SU-DHL-6 (cell line): ENCODE data around the gene NGB.
"Not testable (repeated sequence)": the region's sequence is repeated elsewhere in the genome, so short reads cannot be mapped to it uniquely, and the experiment has no call there.

Experiments used
- H2AFZ ChIP-seq: fragments of 200-600 bp; sonication (generic); 2 replicates; pipeline ENCODE4 v1.6.1; 2014; ENCODE audit warnings: low read depth, mild to moderate bottlenecking, moderate library complexity, mixed read lengths, antibody characterized with exemption, low read length; ENCODE audit not compliant: severe bottlenecking
- H3F3A ChIP-seq: fragments of 200-600 bp; shearing (Covaris generic); 2 replicates; pipeline ENCODE4 v1.6.0; 2016; ENCODE audit warnings: antibody characterized with exemption, mild to moderate bottlenecking; ENCODE audit not compliant: insufficient read depth
- H3K27ac ChIP-seq: fragments of 200-600 bp; sonication (generic); 2 replicates; pipeline ENCODE4 v1.5.1; 2016; ENCODE audit warnings: low read depth, mild to moderate bottlenecking, low read length, moderate library complexity, mixed read lengths
- H3K27me3 ChIP-seq: fragments of 200-600 bp; sonication (generic), shearing (Covaris generic); 2 replicates; pipeline ENCODE4 v1.6.0; 2014; ENCODE audit warnings: mild to moderate bottlenecking, low read length
- H3K36me3 ChIP-seq: fragments of 200-600 bp; sonication (generic); 2 replicates; pipeline ENCODE4 v1.6.1; 2014; ENCODE audit warnings: mild to moderate bottlenecking, low read length, mixed read lengths
- H3K4me2 ChIP-seq: fragments of 300-600, 200-600 bp; shearing (Covaris generic), sonication (generic); 2 replicates; pipeline ENCODE4 v1.6.0; 2014; ENCODE audit warnings: low read length, low read depth, mild to moderate bottlenecking; ENCODE audit not compliant: poor library complexity, severe bottlenecking
- H3K4me3 ChIP-seq: fragments of 200-600 bp; sonication (generic); 2 replicates; pipeline ENCODE4 v1.5.1; 2014; ENCODE audit warnings: antibody characterized with exemption, low read length, mild to moderate bottlenecking, mixed read lengths; ENCODE audit not compliant: insufficient read depth, poor library complexity, severe bottlenecking
- H3K79me2 ChIP-seq: fragments of 200-600 bp; sonication (generic); 2 replicates; pipeline ENCODE4 v1.6.1; 2014; ENCODE audit warnings: mild to moderate bottlenecking, low read length, moderate library complexity; ENCODE audit not compliant: insufficient read depth
- H3K9ac ChIP-seq: fragments of 200-600 bp; sonication (generic); 2 replicates; pipeline ENCODE4 v1.7.0; 2014; ENCODE audit warnings: mild to moderate bottlenecking, low read length
- H3K9me2 ChIP-seq: fragments of 200-600 bp; sonication (generic); replicated peaks from 2 replicates; pipeline ENCODE4 v1.6.1; 2014; ENCODE audit warnings: low read length; ENCODE audit not compliant: insufficient read depth
- H3K9me3 ChIP-seq: fragments of 200-600 bp; sonication (generic); 2 replicates; pipeline ENCODE4 v1.6.1; 2014; ENCODE audit warnings: low read length, mixed read lengths; ENCODE audit not compliant: insufficient read depth
- H4K20me1 ChIP-seq: fragments of 200-600 bp; sonication (generic); 2 replicates; pipeline ENCODE4 v1.6.1; 2014; ENCODE audit warnings: low read depth, mild to moderate bottlenecking, antibody characterized with exemption, low read length, moderate library complexity, mixed read lengths
- EZH2phosphoT487 ChIP-seq: fragments of 200-600 bp; sonication (generic), shearing (Covaris generic); conservative IDR thresholded peaks from 2 replicates; pipeline ENCODE4 v1.6.1; 2018; ENCODE audit warnings: mild to moderate bottlenecking, antibody characterized with exemption, low read length, moderate library complexity, mixed read lengths
- TF ChIP-seq, protein P1 (sequence below): fragments of 200-600 bp; sonication (generic); IDR thresholded peaks from one replicate; pipeline ENCODE4 v1.5.1; 2017; ENCODE audit warnings: antibody characterized with exemption, mild to moderate bottlenecking, low read length, moderate library complexity; ENCODE audit not compliant: insufficient read depth, poor library complexity, severe bottlenecking

NGB gene, protein sequence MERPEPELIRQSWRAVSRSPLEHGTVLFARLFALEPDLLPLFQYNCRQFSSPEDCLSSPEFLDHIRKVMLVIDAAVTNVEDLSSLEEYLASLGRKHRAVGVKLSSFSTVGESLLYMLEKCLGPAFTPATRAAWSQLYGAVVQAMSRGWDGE

DNA sequence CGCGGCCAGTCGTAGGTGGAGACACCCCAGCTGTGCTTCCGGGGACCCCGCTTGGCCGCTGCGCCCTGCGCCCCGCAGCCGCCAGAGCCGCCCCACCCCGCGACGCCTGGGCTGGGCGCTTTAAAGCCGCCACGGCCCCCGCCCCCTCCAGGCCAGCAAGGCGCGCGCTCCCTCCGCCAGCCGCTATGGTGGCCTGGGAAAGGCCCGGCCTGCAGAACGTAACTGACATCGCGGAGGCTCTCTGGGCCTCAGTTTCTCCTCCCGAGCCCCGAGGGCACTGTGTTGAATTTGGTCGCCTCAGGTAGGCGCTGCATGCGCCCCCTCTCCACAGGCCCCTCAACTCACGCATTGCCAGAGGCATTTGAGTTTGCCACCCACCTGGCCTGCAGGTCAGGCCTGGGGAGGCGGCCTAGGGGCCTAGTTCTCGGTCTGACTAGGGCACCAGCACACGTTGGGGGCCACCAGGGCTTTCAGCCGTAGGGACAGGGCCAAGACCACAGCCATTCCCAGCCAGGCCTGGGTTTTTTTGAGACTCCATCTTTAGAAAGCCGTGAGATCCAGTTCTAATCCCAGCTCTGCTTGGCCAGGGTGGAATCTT lies at the start of gene NGB:
NGB (minus strand) TSS at position 94 of the 598 bp plus-strand sequence. CDS start 269 bp downstream, outside the sequence.
- no peak for TF ChIP-seq EZH2phosphoT487
- TF ChIP-seq, protein P1, sequence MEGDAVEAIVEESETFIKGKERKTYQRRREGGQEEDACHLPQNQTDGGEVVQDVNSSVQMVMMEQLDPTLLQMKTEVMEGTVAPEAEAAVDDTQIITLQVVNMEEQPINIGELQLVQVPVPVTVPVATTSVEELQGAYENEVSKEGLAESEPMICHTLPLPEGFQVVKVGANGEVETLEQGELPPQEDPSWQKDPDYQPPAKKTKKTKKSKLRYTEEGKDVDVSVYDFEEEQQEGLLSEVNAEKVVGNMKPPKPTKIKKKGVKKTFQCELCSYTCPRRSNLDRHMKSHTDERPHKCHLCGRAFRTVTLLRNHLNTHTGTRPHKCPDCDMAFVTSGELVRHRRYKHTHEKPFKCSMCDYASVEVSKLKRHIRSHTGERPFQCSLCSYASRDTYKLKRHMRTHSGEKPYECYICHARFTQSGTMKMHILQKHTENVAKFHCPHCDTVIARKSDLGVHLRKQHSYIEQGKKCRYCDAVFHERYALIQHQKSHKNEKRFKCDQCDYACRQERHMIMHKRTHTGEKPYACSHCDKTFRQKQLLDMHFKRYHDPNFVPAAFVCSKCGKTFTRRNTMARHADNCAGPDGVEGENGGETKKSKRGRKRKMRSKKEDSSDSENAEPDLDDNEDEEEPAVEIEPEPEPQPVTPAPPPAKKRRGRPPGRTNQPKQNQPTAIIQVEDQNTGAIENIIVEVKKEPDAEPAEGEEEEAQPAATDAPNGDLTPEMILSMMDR: no peak
- no peak within 1 kb of the TSS for H3K4me3 ChIP-seq
- no peak within 1 kb of the TSS for H3K4me2 ChIP-seq
- no peak within 1 kb of the TSS for H2AFZ ChIP-seq
- no peaks in the 10 kb centered on the region for H3K36me3 ChIP-seq
- H3K27me3 ChIP-seq: no peaks in the 10 kb centered on the region
- H3K9me2 ChIP-seq: no peaks in the 10 kb centered on the region
- H3K27ac ChIP-seq: no peak within 1 kb of the TSS
- no peaks in the 10 kb centered on the region for H3F3A ChIP-seq
- no peaks in the 10 kb centered on the region for H3K9me3 ChIP-seq
- H3K9ac ChIP-seq: no peak within 1 kb of the TSS
- H4K20me1 ChIP-seq: no peaks in the 10 kb centered on the region
- H3K79me2 ChIP-seq: no peaks in the 10 kb centered on the region

DNA sequence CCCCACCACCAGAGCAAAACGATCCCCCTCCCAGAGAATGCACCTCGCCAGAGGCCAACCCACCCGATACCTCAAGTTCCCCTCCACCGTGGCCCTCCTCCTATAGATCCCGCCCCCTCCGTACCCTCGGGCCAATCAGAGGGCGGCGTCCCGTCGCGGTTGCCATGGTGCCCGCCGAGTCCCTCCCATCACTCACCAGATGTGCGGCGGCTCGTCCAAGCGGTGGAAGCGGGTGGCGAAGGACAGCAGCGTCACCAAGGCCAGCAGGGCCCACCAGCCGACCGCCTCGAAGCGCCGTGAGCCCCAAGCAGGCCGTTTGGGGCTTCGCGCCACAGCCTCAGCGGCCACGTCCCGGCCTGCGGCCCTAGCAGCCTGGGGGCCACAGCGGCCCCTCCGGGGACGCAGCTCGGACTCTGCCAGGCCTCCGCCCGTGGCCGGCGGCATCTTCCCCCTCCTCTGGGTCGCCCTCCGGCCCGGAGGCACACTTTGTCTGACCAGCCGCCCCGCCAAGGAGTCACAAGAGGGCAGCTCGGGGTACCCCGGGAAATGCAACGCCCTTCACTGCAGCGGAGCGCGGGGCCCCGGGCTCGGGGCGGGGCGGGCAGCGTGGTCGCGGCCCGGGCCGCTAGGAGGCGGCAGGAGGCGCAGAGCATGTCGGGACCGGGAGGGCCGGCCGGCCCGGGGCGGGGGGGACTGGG lies 49.4 kb upstream of the NGB start, which contains the start of gene POMT2:
POMT2 (minus strand) TSS at position 646 of the 698 bp plus-strand sequence; CDS start at position 444, 202 bp downstream.
- Histone ChIP-seq H3F3A (no peaks in the 10 kb centered on the region), H3K4me2 (peak within 1 kb of the TSS; percentile 89), H3K4me3 (peak within 1 kb of the TSS; percentile 74), H2AFZ (peak within 1 kb of the TSS; percentile 74), H3K9me2 (no peaks in the 10 kb centered on the region), H3K27me3 (no peaks in the 10 kb centered on the region), H3K9me3 (no peaks in the 10 kb centered on the region), H3K9ac (peak within 1 kb of the TSS; percentile 67), H3K27ac (peak within 1 kb of the TSS; percentile 88), H3K36me3 (no peaks in the 10 kb centered on the region), H3K79me2 (peaks cover 6% of the 10 kb centered on the region; the same call in 1 of the 2 replicates), H4K20me1 (no peaks in the 10 kb centered on the region)
- TF ChIP-seq, protein P1: peak; percentile 37
- TF ChIP-seq EZH2phosphoT487: no peak

DNA sequence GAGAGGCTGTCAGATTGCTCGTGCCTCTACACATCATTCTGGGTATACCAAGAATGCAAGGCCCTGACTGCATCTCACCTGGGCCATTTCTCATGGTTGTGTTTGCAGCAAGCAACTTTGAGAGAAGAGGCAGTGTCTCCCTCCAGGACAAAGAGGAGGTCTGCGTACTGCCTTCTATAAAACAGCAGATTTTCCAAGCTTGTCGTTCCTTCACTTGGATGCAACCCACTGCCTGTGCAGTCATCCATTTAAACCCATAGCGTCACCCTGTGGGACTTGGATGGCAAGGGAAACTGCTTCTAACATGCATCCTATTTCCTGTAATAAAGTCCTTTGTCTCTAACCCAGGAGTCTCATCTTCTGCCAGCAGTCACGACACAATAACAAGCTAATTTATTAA lies 48.4 kb upstream of the NGB start:
- H4K20me1 ChIP-seq: no peaks in the 10 kb centered on the region
- no peaks in the 10 kb centered on the region for H3K27me3 ChIP-seq
- H3K4me2 ChIP-seq: peak overlapping the region; percentile 82
- H3K9me2 ChIP-seq: no peaks in the 10 kb centered on the region
- H2AFZ ChIP-seq: peak overlapping the region; percentile 62
- H3K4me3 ChIP-seq: no peak overlapping the region
- H3K36me3 ChIP-seq: no peaks in the 10 kb centered on the region
- H3F3A ChIP-seq: no peaks in the 10 kb centered on the region
- peak overlapping the region; percentile 24; the same call in 1 of the 2 replicates for H3K27ac ChIP-seq
- TF ChIP-seq, protein P1: no peak
- no peak for TF ChIP-seq EZH2phosphoT487
- peak overlapping the region; percentile 67; the same call in 1 of the 2 replicates for H3K9ac ChIP-seq
- H3K79me2 ChIP-seq: peaks cover 6% of the 10 kb centered on the region; the same call in 1 of the 2 replicates
- no peaks in the 10 kb centered on the region for H3K9me3 ChIP-seq

DNA sequence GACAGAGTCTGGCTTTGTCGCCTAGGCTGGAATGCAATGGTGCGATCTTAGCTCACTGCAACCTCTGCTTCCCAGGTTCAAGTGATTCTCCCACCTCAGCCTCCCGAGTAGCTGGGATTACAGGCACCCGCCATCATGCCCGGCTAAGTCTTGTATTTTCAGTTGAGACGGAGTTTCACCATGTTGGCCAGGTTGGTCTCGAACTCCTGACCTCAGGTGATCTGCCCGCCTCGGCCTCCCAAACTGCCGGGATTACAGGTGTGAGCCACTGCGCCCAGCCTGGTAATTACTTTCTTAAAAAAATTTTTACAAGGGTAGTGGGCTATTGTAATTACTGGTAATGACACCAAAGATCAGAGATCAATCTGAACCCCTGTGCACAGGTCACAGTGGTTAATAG lies 47.8 kb upstream of the NGB start:
- H3K9ac ChIP-seq, H3K27me3 ChIP-seq, H3K9me3 ChIP-seq, H3K27ac ChIP-seq, H3F3A ChIP-seq, H3K4me3 ChIP-seq, H2AFZ ChIP-seq, H3K36me3 ChIP-seq, H3K9me2 ChIP-seq, H3K4me2 ChIP-seq, H4K20me1 ChIP-seq, H3K79me2 ChIP-seq: not testable (repeated sequence)
